HCT116 (cell line): Measurements from ENCODE around the gene HEXIM1.

Source experiments
- CTCF ChIP-seq, 3 experiments: fragments of 200-600 bp in 1 of 3; sonication (generic) in 1 of 3; IDR thresholded peaks in 2 of 3; conservative IDR thresholded peaks in 1 of 3; 2 replicates each; pipeline ENCODE4 v1.5.1; 2012 to 2017; ENCODE audit warnings: low read depth in 2 of 3, low read length in 2 of 3, antibody characterized with exemption in 1 of 3, borderline replicate concordance in 1 of 3, control low read depth in 1 of 3, mild to moderate bottlenecking in 1 of 3, mixed read lengths in 1 of 3, mixed run types in 1 of 3, moderate library complexity in 1 of 3; ENCODE audit not compliant: insufficient read depth in 1 of 3
- EGR1 ChIP-seq: IDR thresholded peaks from 2 replicates; pipeline ENCODE4 v1.6.1; 2012; ENCODE audit warnings: low read depth
- EZH2 ChIP-seq: fragments of 200-600 bp; sonication (generic); IDR thresholded peaks from 2 replicates; pipeline ENCODE4 v1.6.1; 2017; ENCODE audit warnings: antibody characterized with exemption, mixed run types
- EZH2phosphoT487 ChIP-seq: fragments of 200-600 bp; IDR thresholded peaks from 2 replicates; pipeline ENCODE4 v1.6.1; 2018; ENCODE audit warnings: antibody characterized with exemption, borderline replicate concordance
- MAX ChIP-seq: IDR thresholded peaks from 2 replicates; pipeline ENCODE4 v1.6.1; 2012
- POLR2A ChIP-seq: IDR thresholded peaks from 2 replicates; pipeline ENCODE4 v1.7.0; 2011; ENCODE audit warnings: borderline replicate concordance; ENCODE audit not compliant: insufficient read depth, insufficient read length; ENCODE audit errors: extremely low read depth
- POLR2AphosphoS5 ChIP-seq: IDR thresholded peaks from 2 replicates; pipeline ENCODE4 v1.6.1; 2011; ENCODE audit warnings: mild to moderate bottlenecking, low read depth, low read length, moderate library complexity
- RAD21 ChIP-seq: IDR thresholded peaks from 2 replicates; pipeline ENCODE4 v1.6.1; 2012; ENCODE audit warnings: low read depth, mild to moderate bottlenecking
- REST ChIP-seq: IDR thresholded peaks from 2 replicates; pipeline ENCODE4 v1.6.1; 2012; ENCODE audit warnings: low read depth
- SP1 ChIP-seq: IDR thresholded peaks from 2 replicates; pipeline ENCODE4 v1.6.1; 2012; ENCODE audit warnings: low read depth
- SRF ChIP-seq: IDR thresholded peaks from 2 replicates; pipeline ENCODE4 v1.6.1; 2012; ENCODE audit warnings: low read depth
- YY1 ChIP-seq: IDR thresholded peaks from 2 replicates; pipeline ENCODE4 v1.6.1; 2011; ENCODE audit warnings: low read length, low read depth, moderate library complexity, mild to moderate bottlenecking; ENCODE audit not compliant: insufficient replicate concordance; ENCODE audit errors: extremely low read depth
- ZBTB33 ChIP-seq: IDR thresholded peaks from 2 replicates; pipeline ENCODE4 v1.6.1; 2011; ENCODE audit warnings: mild to moderate bottlenecking, low read length, moderate library complexity; ENCODE audit not compliant: insufficient replicate concordance; ENCODE audit errors: extremely low read depth
- ZNF274 ChIP-seq: fragments of 200-500 bp; sonication (Bioruptor generic); IDR thresholded peaks from 2 replicates; pipeline ENCODE4 v1.6.1; 2014; ENCODE audit warnings: mild to moderate bottlenecking, low read depth, low read length, inconsistent platforms

- no peak for TF ChIP-seq CTCF (IDR thresholded peaks at IDR 0.05 in 2 of 3, conservative IDR thresholded peaks at IDR 0.05 in 1 of 3; ENCODE audit: borderline replicate concordance in 1 of 3, insufficient read depth in 1 of 3, low read depth in 2 of 3, low read length in 2 of 3)
- TF ChIP-seq RAD21: no peak
- TF ChIP-seq EZH2: no peak
- TF ChIP-seq POLR2A: no peak
- no peak for TF ChIP-seq REST
- TF ChIP-seq ZNF274: no peak
- no peak for TF ChIP-seq EZH2phosphoT487
- no peak for TF ChIP-seq EGR1
- no peak for TF ChIP-seq ZBTB33
- no peak for TF ChIP-seq YY1
- TF ChIP-seq POLR2AphosphoS5: no peak
- no peak for TF ChIP-seq SP1
- TF ChIP-seq MAX: no peak
- TF ChIP-seq SRF: no peak
These were observed 29.6 kb upstream of the HEXIM1 start for GRCh38 chr17:45118691-45119090.
